ENCODE results near the gene DGKZ.

GRCh38 chr11:46377831-46378230 lies 30.6 kb downstream of the DGKZ start:
- TF ChIP-seq TAF1 (IDR thresholded peaks at IDR 0.05; ENCODE audit: borderline replicate concordance, low read depth, low read length) (no peak), POLR2AphosphoS5 (IDR thresholded peaks at IDR 0.05; ENCODE audit: low read depth, low read length) (no peak)

Data from GM12892 (cell line).